WTC11 (cell line): ENCODE results near the gene SAMD4A. TPM values are rescaled to one million over a fixed set of nuclear protein-coding genes. Genes with fewer than 3 reads are reported as not detected.

ENCODE experiments used
- ATAC-seq: fragments of 200-7000 bp; cut with Tn5 transposase; 2 replicates; pipeline ENCODE4 v1.10.0; 2021; ENCODE audit warnings: mild to moderate bottlenecking, moderate library complexity
- CTCF ChIA-PET: fragments of 300-600 bp; sonication (Branson Sonifier 250); formaldehyde crosslinking; loops from one replicate; lab custom pipeline; 2021; ENCODE audit warnings: antibody characterized with exemption; lab: Charles Lee
- POLR2A ChIA-PET: fragments of 350-600 bp; sonication (Branson Sonifier 250); formaldehyde crosslinking; loops from one replicate; lab custom pipeline; 2021; ENCODE audit warnings: antibody characterized with exemption; lab: Charles Lee
- DNase-seq: peaks from one replicate; pipeline ENCODE4 v3.0.0; 2021; ENCODE audit warnings: low spot score
- H3K27ac Mint-ChIP-seq: 2 replicates; pipeline ENCODE4 v1.8.0; 2021; ENCODE audit warnings: mixed read lengths
- H3K27me3 Mint-ChIP-seq: 2 replicates; pipeline ENCODE4 v1.8.0; 2021; ENCODE audit warnings: low read depth, mild to moderate bottlenecking, moderate library complexity, mixed read lengths
- H3K36me3 Mint-ChIP-seq: 2 replicates; pipeline ENCODE4 v1.8.0; 2021; ENCODE audit warnings: mixed read lengths
- H3K4me1 Mint-ChIP-seq: 2 replicates; pipeline ENCODE4 v1.8.0; 2022; ENCODE audit warnings: mixed read lengths
- H3K4me3 Mint-ChIP-seq: 2 replicates; pipeline ENCODE4 v1.8.0; 2021; ENCODE audit warnings: mild to moderate bottlenecking, moderate library complexity, mixed read lengths
- H3K9me3 Mint-ChIP-seq: 2 replicates; pipeline ENCODE4 v1.8.0; 2021; ENCODE audit warnings: mixed read lengths
- EMX1 ChIP-seq: fragments of 250-450 bp; sonication (Bioruptor Pico); IDR thresholded peaks from 2 replicates; pipeline ENCODE4 v1.8.0; 2021; ENCODE audit warnings: mild to moderate bottlenecking
- ESRRA ChIP-seq: sonication (generic); formaldehyde crosslinking; IDR thresholded peaks from 2 replicates; pipeline ENCODE4 v1.8.1; 2022; ENCODE audit warnings: mild to moderate bottlenecking, missing genetic modification reagents, borderline replicate concordance
- FOXJ3 ChIP-seq: sonication (generic); formaldehyde crosslinking; IDR thresholded peaks from 2 replicates; pipeline ENCODE4 v1.9.0; 2021; ENCODE audit warnings: missing genetic modification reagents, mild to moderate bottlenecking, borderline replicate concordance
- GABPB1 ChIP-seq: sonication (generic); formaldehyde crosslinking; IDR thresholded peaks from 2 replicates; pipeline ENCODE4 v1.8.1; 2023; ENCODE audit warnings: mild to moderate bottlenecking, missing genetic modification reagents
- GRHL2 ChIP-seq: fragments of 250-450 bp; sonication (Bioruptor Pico); IDR thresholded peaks from 2 replicates; pipeline ENCODE4 v1.8.0; 2022; ENCODE audit warnings: mild to moderate bottlenecking, moderate library complexity; ENCODE audit not compliant: insufficient replicate concordance, severe bottlenecking
- MXD4 ChIP-seq: fragments of 250-450 bp; sonication (Bioruptor Pico); IDR thresholded peaks from 2 replicates; pipeline ENCODE4 v1.8.0; 2021; ENCODE audit warnings: mild to moderate bottlenecking, moderate library complexity, borderline replicate concordance
- MYBL2 ChIP-seq: sonication (generic); formaldehyde crosslinking; IDR thresholded peaks from 2 replicates; pipeline ENCODE4 v1.8.1; 2023; ENCODE audit warnings: mild to moderate bottlenecking, moderate library complexity, missing genetic modification reagents
- NR1H2 ChIP-seq: sonication (generic); formaldehyde crosslinking; IDR thresholded peaks from 2 replicates; pipeline ENCODE4 v1.9.0; 2021; ENCODE audit warnings: mild to moderate bottlenecking, moderate library complexity, missing genetic modification reagents
- OVOL2 ChIP-seq: fragments of 250-450 bp; sonication (Bioruptor Pico); IDR thresholded peaks from 2 replicates; pipeline ENCODE4 v1.9.0; 2021; ENCODE audit warnings: mild to moderate bottlenecking, borderline replicate concordance
- PRRX2 ChIP-seq: fragments of 250-450 bp; sonication (Bioruptor Pico); IDR thresholded peaks from 2 replicates; pipeline ENCODE4 v1.8.0; 2021; ENCODE audit warnings: mild to moderate bottlenecking
- SMAD4 ChIP-seq: sonication (generic); formaldehyde crosslinking; IDR thresholded peaks from 2 replicates; pipeline ENCODE4 v1.8.0; 2022; ENCODE audit warnings: mild to moderate bottlenecking, missing genetic modification reagents
- SOX15 ChIP-seq: fragments of 250-450 bp; sonication (Bioruptor Pico); IDR thresholded peaks from 2 replicates; pipeline ENCODE4 v1.9.0; 2021; ENCODE audit warnings: mild to moderate bottlenecking
- SP1 ChIP-seq: sonication (generic); formaldehyde crosslinking; conservative IDR thresholded peaks from 2 replicates; pipeline ENCODE4 v1.8.1; 2022; ENCODE audit warnings: missing genetic modification reagents
- TCF7 ChIP-seq: sonication (generic); formaldehyde crosslinking; IDR thresholded peaks from 2 replicates; pipeline ENCODE4 v1.8.0; 2022; ENCODE audit warnings: mild to moderate bottlenecking, low read depth, missing genetic modification reagents, moderate library complexity
- TEAD1 ChIP-seq: sonication (generic); formaldehyde crosslinking; IDR thresholded peaks from 2 replicates; pipeline ENCODE4 v1.8.0; 2022; ENCODE audit warnings: mild to moderate bottlenecking, missing genetic modification reagents
- TP53 ChIP-seq: sonication (generic); formaldehyde crosslinking; IDR thresholded peaks from 2 replicates; pipeline ENCODE4 v1.8.1; 2023; ENCODE audit warnings: mild to moderate bottlenecking, missing genetic modification reagents
- ZNF317 ChIP-seq: sonication (generic); formaldehyde crosslinking; IDR thresholded peaks from 2 replicates; pipeline ENCODE4 v1.8.1; 2023; ENCODE audit warnings: low read depth, mild to moderate bottlenecking, moderate library complexity, missing genetic modification reagents, borderline replicate concordance
- ZNF416 ChIP-seq: fragments of 250-450 bp; sonication (Bioruptor Pico); IDR thresholded peaks from 2 replicates; pipeline ENCODE4 v1.9.0; 2021; ENCODE audit warnings: mild to moderate bottlenecking, inconsistent platforms
- total RNA-seq: library from RNA; stranded (reverse); gene quantifications from 3 replicates; pipeline ENCODE4 v1.2.3, GENCODE V29; 2021
- TF ChIP-seq, protein P1 (sequence below): sonication (generic); formaldehyde crosslinking; IDR thresholded peaks from 2 replicates; pipeline ENCODE4 v1.8.1; 2023; ENCODE audit warnings: mild to moderate bottlenecking, moderate library complexity, missing genetic modification reagents
- TF ChIP-seq, protein P2 (sequence below): sonication (generic); formaldehyde crosslinking; IDR thresholded peaks from 2 replicates; pipeline ENCODE4 v1.8.1; 2023; ENCODE audit warnings: mild to moderate bottlenecking, missing genetic modification reagents
- TF ChIP-seq, protein P3 (sequence below): sonication (generic); formaldehyde crosslinking; IDR thresholded peaks from 2 replicates; pipeline ENCODE4 v1.8.1; 2023; ENCODE audit warnings: mild to moderate bottlenecking, missing genetic modification reagents, moderate library complexity
- TF ChIP-seq, protein P4 (sequence below): sonication (generic); formaldehyde crosslinking; IDR thresholded peaks from 2 replicates; pipeline ENCODE4 v1.8.0; 2022; ENCODE audit warnings: mild to moderate bottlenecking, missing genetic modification reagents
- TF ChIP-seq, protein P5 (sequence below): sonication (generic); formaldehyde crosslinking; IDR thresholded peaks from 2 replicates; pipeline ENCODE4 v1.8.1; 2022; ENCODE audit warnings: mild to moderate bottlenecking, missing genetic modification reagents, moderate library complexity, borderline replicate concordance
- TF ChIP-seq, protein P6 (sequence below): sonication (generic); formaldehyde crosslinking; IDR thresholded peaks from 2 replicates; pipeline ENCODE4 v1.8.0; 2023; ENCODE audit warnings: missing genetic modification reagents, mild to moderate bottlenecking, borderline replicate concordance
- TF ChIP-seq, protein P7 (sequence below): fragments of 200-600 bp; IDR thresholded peaks from 2 replicates; pipeline ENCODE4 v1.8.0; 2022; ENCODE audit warnings: antibody characterized with exemption

Gene SAMD4A
- total RNA-seq, 1 experiment from 2014 or later: 6.0 TPM

DNA sequence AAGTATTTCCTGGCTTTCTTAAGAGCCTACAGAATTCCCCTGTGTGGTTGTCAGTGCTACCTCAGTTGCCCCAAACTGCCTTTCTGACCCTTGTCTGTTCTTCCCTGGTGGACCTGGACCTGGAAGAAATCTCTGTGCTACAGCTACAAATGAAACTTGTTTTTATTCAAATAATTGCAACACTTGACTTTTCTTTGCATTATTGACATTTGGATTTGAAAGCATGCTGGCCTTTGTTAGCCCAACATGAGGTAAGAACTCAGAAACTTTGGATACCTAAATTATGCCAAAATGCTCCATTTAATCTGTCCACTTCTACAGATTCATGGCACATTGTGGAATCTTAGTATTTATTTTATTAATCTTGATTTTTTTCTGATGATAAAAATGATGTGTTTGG is 142.9 kb downstream of the SAMD4A start:
- DNase-seq (no peak), ATAC-seq (no peak)
- Mint-ChIP-seq H3K27me3 (no peaks in the 10 kb centered on the region), H3K9me3 (peaks cover 7% of the 10 kb centered on the region), H3K27ac (no peak overlapping the region), H3K36me3 (no peaks in the 10 kb centered on the region; the same call in 1 of the 2 replicates), H3K4me1 (0 out of 2 replicates have a peak, but pooled peaks cover 1% of the 10 kb centered on the region), H3K4me3 (no peak overlapping the region)
- TF ChIP-seq OVOL2 (no peak), ZNF317 (no peak), SP1 (CRISPR knock-in tag) (no peak), ESRRA (no peak), ZNF416 (CRISPR knock-in tag) (no peak), GABPB1 (CRISPR knock-in tag) (no peak), TP53 (no peak), SMAD4 (CRISPR knock-in tag) (no peak), SOX15 (CRISPR knock-in tag) (no peak), FOXJ3 (CRISPR knock-in tag) (no peak), GRHL2 (no peak), EMX1 (CRISPR knock-in tag) (no peak)
- TF ChIP-seq, protein P1, sequence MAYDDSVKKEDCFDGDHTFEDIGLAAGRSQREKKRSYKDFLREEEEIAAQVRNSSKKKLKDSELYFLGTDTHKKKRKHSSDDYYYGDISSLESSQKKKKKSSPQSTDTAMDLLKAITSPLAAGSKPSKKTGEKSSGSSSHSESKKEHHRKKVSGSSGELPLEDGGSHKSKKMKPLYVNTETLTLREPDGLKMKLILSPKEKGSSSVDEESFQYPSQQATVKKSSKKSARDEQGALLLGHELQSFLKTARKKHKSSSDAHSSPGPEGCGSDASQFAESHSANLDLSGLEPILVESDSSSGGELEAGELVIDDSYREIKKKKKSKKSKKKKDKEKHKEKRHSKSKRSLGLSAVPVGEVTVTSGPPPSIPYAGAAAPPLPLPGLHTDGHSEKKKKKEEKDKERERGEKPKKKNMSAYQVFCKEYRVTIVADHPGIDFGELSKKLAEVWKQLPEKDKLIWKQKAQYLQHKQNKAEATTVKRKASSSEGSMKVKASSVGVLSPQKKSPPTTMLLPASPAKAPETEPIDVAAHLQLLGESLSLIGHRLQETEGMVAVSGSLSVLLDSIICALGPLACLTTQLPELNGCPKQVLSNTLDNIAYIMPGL (CRISPR knock-in tag): no peak
- TF ChIP-seq, protein P2, sequence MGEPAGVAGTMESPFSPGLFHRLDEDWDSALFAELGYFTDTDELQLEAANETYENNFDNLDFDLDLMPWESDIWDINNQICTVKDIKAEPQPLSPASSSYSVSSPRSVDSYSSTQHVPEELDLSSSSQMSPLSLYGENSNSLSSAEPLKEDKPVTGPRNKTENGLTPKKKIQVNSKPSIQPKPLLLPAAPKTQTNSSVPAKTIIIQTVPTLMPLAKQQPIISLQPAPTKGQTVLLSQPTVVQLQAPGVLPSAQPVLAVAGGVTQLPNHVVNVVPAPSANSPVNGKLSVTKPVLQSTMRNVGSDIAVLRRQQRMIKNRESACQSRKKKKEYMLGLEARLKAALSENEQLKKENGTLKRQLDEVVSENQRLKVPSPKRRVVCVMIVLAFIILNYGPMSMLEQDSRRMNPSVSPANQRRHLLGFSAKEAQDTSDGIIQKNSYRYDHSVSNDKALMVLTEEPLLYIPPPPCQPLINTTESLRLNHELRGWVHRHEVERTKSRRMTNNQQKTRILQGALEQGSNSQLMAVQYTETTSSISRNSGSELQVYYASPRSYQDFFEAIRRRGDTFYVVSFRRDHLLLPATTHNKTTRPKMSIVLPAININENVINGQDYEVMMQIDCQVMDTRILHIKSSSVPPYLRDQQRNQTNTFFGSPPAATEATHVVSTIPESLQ (CRISPR knock-in tag): no peak
- TF ChIP-seq, protein P3, sequence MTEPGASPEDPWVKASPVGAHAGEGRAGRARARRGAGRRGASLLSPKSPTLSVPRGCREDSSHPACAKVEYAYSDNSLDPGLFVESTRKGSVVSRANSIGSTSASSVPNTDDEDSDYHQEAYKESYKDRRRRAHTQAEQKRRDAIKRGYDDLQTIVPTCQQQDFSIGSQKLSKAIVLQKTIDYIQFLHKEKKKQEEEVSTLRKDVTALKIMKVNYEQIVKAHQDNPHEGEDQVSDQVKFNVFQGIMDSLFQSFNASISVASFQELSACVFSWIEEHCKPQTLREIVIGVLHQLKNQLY (CRISPR knock-in tag): no peak
- POLR2A ChIA-PET: interaction anchor here (0.6 to 1.0 kb wide), 2 partner anchors 9 to 10 kb away, joined by 3 to 5 read pairs; no protein-coding TSS in a partner anchor
- CTCF ChIA-PET: interaction anchor here (1.0 kb wide), 1 partner anchor 144 kb away, joined by 3 read pairs; no protein-coding TSS in a partner anchor

DNA sequence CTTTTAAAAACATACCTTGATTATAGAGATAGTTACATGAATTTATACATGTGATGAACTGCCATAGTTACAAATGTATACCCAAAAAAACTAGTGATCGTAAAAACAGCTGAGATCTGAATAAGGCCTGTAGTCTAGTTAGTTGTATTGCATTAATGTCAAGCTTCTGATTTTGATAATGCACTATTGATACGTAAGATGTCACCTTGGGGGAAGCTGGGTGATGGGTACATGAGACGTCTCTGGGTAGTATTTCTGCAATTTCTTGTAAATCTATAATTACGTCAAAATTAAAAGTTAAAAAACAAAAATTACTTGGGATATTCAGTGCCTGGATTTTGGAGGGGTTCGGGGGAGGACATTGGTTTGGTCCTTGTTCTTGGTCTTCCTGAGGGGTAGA is 144.4 kb downstream of the SAMD4A start:
- ATAC-seq (no peak), DNase-seq (no peak)
- Mint-ChIP-seq H3K9me3 (peaks cover 7% of the 10 kb centered on the region), H3K27ac (no peak overlapping the region), H3K4me1 (0 out of 2 replicates have a peak, but pooled peaks cover 3% of the 10 kb centered on the region), H3K36me3 (no peaks in the 10 kb centered on the region; the same call in 1 of the 2 replicates), H3K27me3 (no peaks in the 10 kb centered on the region), H3K4me3 (no peak overlapping the region)
- CTCF ChIA-PET: interaction anchor here (1.1 kb wide), 1 partner anchor 63 kb away, joined by 3 read pairs; no protein-coding TSS in a partner anchor
- POLR2A ChIA-PET: no interaction called here
- no peak for TF ChIP-seq TCF7 (CRISPR knock-in tag)
- TF ChIP-seq, protein P4, sequence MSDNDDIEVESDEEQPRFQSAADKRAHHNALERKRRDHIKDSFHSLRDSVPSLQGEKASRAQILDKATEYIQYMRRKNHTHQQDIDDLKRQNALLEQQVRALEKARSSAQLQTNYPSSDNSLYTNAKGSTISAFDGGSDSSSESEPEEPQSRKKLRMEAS (CRISPR knock-in tag): no peak
- no peak for TF ChIP-seq NR1H2 (CRISPR knock-in tag)
- TF ChIP-seq, protein P5, sequence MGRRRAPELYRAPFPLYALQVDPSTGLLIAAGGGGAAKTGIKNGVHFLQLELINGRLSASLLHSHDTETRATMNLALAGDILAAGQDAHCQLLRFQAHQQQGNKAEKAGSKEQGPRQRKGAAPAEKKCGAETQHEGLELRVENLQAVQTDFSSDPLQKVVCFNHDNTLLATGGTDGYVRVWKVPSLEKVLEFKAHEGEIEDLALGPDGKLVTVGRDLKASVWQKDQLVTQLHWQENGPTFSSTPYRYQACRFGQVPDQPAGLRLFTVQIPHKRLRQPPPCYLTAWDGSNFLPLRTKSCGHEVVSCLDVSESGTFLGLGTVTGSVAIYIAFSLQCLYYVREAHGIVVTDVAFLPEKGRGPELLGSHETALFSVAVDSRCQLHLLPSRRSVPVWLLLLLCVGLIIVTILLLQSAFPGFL (CRISPR knock-in tag): no peak
- no peak for TF ChIP-seq MXD4 (CRISPR knock-in tag)
- TF ChIP-seq FOXJ3 (CRISPR knock-in tag): no peak
- TF ChIP-seq PRRX2: no peak
- TF ChIP-seq, protein P6, sequence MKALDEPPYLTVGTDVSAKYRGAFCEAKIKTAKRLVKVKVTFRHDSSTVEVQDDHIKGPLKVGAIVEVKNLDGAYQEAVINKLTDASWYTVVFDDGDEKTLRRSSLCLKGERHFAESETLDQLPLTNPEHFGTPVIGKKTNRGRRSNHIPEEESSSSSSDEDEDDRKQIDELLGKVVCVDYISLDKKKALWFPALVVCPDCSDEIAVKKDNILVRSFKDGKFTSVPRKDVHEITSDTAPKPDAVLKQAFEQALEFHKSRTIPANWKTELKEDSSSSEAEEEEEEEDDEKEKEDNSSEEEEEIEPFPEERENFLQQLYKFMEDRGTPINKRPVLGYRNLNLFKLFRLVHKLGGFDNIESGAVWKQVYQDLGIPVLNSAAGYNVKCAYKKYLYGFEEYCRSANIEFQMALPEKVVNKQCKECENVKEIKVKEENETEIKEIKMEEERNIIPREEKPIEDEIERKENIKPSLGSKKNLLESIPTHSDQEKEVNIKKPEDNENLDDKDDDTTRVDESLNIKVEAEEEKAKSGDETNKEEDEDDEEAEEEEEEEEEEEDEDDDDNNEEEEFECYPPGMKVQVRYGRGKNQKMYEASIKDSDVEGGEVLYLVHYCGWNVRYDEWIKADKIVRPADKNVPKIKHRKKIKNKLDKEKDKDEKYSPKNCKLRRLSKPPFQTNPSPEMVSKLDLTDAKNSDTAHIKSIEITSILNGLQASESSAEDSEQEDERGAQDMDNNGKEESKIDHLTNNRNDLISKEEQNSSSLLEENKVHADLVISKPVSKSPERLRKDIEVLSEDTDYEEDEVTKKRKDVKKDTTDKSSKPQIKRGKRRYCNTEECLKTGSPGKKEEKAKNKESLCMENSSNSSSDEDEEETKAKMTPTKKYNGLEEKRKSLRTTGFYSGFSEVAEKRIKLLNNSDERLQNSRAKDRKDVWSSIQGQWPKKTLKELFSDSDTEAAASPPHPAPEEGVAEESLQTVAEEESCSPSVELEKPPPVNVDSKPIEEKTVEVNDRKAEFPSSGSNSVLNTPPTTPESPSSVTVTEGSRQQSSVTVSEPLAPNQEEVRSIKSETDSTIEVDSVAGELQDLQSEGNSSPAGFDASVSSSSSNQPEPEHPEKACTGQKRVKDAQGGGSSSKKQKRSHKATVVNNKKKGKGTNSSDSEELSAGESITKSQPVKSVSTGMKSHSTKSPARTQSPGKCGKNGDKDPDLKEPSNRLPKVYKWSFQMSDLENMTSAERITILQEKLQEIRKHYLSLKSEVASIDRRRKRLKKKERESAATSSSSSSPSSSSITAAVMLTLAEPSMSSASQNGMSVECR (CRISPR knock-in tag): no peak
- TF ChIP-seq, protein P7, sequence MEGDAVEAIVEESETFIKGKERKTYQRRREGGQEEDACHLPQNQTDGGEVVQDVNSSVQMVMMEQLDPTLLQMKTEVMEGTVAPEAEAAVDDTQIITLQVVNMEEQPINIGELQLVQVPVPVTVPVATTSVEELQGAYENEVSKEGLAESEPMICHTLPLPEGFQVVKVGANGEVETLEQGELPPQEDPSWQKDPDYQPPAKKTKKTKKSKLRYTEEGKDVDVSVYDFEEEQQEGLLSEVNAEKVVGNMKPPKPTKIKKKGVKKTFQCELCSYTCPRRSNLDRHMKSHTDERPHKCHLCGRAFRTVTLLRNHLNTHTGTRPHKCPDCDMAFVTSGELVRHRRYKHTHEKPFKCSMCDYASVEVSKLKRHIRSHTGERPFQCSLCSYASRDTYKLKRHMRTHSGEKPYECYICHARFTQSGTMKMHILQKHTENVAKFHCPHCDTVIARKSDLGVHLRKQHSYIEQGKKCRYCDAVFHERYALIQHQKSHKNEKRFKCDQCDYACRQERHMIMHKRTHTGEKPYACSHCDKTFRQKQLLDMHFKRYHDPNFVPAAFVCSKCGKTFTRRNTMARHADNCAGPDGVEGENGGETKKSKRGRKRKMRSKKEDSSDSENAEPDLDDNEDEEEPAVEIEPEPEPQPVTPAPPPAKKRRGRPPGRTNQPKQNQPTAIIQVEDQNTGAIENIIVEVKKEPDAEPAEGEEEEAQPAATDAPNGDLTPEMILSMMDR: no peak
- TF ChIP-seq TEAD1 (CRISPR knock-in tag): no peak
- no peak for TF ChIP-seq MYBL2 (CRISPR knock-in tag)
